GM10248 (cell line): Measurements from ENCODE around the gene MTG2.

Experiments used
- CTCF ChIA-PET: fragments of 300-600 bp; sonication (Branson Sonifier 250); formaldehyde crosslinking; extraction: SDS; loops from one replicate; lab custom pipeline; 2021; ENCODE audit warnings: antibody characterized with exemption; lab: Yijun Ruan, JAX
- POLR2A ChIA-PET: fragments of 350-650 bp; sonication (Branson Sonifier 250); formaldehyde crosslinking; extraction: SDS; loops from one replicate; lab custom pipeline; 2020; ENCODE audit warnings: antibody characterized with exemption; lab: Yijun Ruan, JAX
- DNase-seq: peaks from one replicate; pipeline ENCODE4 v3.0.0; 2012; ENCODE audit errors: extremely low spot score
- TF ChIP-seq, protein P1 (sequence below): IDR thresholded peaks from 2 replicates; pipeline ENCODE4 v1.5.1; 2012; ENCODE audit warnings: mild to moderate bottlenecking, low read depth; ENCODE audit errors: extremely low read depth, missing control alignments, control extremely low read depth

Gene MTG2

DNA sequence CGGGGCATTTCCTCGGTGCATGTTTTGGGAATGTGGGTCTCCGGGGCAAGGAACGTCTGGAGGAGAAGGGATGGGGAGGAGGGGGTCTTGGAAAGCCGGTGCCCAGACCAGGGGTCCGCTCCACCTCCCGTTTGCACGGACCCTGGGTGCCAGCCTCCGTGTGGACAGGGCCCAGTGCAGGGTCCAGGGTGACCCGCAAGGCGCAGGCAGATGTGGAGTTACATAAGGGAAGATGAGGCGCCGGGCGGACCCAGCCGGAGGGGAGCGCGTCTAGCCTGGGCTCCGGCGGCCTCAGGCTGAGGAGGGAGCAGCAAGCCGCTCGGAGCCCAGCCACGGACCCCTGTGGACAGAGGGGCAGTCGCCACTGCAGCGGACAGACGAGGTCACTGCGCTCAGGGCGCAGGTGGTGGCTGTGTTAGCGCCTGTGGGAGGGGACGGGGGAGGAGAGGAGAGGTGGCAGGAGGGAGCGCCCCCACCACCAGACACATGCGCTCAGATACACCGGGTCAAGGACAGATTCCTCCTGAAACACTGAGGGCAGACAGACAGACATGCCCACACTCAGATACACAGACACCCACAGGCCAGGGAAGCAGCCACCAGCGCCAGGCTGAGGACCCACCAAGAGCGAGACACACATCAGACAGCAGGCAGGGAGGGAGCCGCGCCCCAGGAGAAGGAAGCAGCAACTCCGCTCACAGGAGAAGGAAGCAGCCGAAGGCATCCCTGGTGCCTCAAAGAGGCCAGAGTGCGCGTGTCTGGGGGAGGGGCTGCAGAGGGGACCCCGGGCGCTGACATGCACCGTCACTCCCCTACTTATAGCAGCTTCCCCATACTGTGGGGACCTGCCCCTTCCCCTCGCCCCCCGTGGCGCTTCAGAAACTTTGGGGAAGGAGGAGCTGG, 38.1 kb downstream of the MTG2 start:
- POLR2A ChIA-PET: no interaction called here
- DNase-seq: no peak
- TF ChIP-seq, protein P1, sequence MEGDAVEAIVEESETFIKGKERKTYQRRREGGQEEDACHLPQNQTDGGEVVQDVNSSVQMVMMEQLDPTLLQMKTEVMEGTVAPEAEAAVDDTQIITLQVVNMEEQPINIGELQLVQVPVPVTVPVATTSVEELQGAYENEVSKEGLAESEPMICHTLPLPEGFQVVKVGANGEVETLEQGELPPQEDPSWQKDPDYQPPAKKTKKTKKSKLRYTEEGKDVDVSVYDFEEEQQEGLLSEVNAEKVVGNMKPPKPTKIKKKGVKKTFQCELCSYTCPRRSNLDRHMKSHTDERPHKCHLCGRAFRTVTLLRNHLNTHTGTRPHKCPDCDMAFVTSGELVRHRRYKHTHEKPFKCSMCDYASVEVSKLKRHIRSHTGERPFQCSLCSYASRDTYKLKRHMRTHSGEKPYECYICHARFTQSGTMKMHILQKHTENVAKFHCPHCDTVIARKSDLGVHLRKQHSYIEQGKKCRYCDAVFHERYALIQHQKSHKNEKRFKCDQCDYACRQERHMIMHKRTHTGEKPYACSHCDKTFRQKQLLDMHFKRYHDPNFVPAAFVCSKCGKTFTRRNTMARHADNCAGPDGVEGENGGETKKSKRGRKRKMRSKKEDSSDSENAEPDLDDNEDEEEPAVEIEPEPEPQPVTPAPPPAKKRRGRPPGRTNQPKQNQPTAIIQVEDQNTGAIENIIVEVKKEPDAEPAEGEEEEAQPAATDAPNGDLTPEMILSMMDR: no peak
- CTCF ChIA-PET: no interaction called here

DNA sequence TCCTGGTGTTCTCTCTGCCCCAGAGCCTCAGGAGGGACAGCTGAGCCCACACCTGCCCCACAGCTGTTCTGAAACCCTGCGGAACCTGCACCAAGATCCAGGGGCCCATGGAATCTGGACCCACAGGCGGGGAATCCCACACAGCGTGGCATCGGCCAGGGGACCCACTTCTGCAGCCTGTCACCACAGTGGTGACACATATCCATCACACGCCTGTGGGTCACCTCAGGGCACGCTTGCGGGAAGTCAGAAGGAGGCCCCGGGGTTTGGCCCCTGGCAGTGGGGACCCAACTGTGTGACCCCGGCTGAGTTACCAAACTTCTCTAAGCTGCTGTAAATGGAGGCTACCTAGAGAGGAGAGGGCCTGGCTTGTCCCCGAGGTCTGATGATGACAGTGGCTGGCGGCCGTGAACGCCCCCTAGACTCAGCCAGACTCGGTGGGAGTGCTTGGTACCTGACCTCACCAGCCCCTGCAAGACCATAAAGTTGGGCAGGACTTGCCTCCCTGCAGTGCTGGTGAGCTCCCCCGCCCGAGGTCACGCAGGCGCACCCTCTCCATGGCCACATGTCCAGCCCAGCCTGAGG, 39.5 kb downstream of the MTG2 start:
- TF ChIP-seq, protein P1: no peak
- DNase-seq: no peak
- POLR2A ChIA-PET: no interaction called here
- CTCF ChIA-PET: no interaction called here

DNA sequence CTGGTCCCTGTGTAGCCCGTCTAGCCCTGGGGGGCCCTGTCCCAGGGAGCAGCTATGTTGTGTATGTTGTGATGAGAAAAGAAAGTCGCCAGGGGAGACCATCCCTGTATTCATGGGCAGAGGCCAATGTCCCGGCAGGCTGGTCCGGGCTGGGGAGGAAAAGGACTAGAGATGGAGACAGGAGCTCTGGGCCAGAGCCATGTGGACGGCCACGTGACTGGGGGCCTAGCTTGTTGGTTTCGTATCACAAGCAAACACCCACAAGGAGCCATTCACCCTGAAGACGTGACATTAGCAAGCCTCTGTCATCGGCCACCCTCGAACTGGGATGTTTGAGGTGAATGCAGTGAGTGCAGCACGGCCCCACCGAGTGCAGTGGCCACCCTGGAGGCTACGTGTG, 40.1 kb downstream of the MTG2 start:
- ChIA-PET CTCF (no interaction called here), POLR2A (no interaction called here)
- TF ChIP-seq, protein P1: no peak
- DNase-seq: no peak

DNA sequence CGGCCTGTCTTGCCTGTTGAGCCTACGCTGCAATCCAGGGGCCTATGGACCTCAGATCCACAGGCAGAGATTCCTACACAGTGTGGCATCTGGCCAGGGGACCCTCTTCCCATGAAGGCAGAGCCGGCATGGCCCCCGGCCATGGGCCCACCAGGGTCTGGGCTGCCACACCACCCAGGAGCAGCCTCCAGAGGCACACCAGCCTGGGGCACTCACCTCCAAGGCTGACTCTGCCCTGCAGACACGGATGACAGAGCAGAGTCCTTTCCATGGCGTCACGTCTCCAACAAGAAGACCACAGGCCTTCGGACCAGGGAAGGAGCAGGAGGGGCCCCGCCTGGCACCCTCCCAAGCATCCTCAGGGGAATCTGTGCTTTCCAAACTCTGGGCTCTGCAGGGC, 40.7 kb downstream of the MTG2 start:
- TF ChIP-seq, protein P1: no peak
- POLR2A ChIA-PET: no interaction called here
- DNase-seq: no peak
- CTCF ChIA-PET: no interaction called here

DNA sequence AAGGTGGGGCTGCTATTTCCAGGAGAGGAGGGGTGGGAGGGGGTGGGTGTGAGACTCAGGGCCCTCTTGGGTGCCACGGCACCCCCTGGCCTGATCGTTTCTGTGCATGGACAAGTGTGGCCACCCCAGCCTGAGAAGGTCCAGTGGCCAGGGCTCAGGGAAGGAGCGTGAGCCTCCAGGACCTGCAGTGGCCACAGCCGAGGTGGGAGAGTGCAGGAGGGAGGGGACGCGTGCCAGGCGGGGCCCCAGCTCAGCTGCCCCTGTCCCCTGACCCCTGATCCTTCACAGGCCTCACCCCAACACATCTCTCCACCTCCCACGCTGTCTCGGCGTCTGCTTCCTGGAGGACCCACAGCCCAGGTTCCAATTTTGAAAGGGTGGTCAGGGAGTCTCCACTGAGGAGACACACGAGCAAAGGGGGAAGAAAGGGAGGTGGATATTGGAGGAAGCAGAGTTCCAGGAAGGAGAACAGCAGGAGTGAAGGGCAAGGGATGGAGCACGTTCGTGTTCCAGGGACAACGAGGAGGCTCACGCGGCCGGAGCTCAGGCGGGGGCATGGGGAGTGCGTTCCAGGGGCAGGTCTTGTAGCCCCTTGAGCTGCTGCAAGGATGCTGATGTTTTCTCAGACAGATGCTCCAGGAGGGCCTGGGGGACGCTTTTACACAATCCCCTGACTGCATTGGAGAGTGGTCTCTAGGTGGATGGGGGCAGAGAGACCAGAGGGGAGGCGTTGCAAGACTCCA, 41.5 kb downstream of the MTG2 start:
- ChIA-PET CTCF (no interaction called here), POLR2A (no interaction called here)
- TF ChIP-seq, protein P1: no peak
- no peak for DNase-seq

DNA sequence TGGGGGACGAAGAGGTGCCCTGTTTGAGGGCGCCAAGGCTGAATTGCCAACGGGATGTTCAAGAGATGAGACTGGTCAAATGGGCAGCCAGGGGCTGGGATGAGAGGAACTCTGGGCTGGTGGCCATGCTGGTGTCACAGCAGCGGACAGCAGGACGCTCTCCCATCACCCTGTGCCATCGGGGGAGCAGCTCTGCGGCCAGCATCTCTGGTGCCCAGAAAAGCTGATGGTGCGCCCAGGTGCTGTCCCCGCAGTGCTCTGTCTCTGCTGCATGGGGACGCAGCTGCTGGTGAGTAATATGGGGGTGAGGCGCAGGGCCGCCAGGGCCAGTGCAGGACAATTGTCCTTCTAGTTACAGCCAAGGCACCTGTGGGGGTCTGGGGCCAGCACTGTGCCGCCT, 42.2 kb downstream of the MTG2 start:
- TF ChIP-seq, protein P1: no peak
- CTCF ChIA-PET: no interaction called here
- no peak for DNase-seq
- POLR2A ChIA-PET: no interaction called here
